ENCODE data around the gene EP400. TPM values are rescaled to one million over a fixed set of nuclear protein-coding genes. Genes with fewer than 3 reads are reported as not detected.

Gene EP400
- total RNA-seq, 1 donor, result 14.5 TPM

- Histone ChIP-seq H3K79me2 (ENCODE audit: insufficient read depth, low read length) (peaks cover 8% of the 10 kb centered on the region), H2AFZ (ENCODE audit: low read length) (no peak overlapping the region), H3K9me3 (ENCODE audit: low read depth, low read length) (no peaks in the 10 kb centered on the region), H4K20me1 (ENCODE audit: insufficient read depth, low read length) (peaks cover 4% of the 10 kb centered on the region), H3K27ac (ENCODE audit: low read depth, low read length) (no peak overlapping the region), H3K27me3 (ENCODE audit: insufficient read depth, low read length) (no peaks in the 10 kb centered on the region), H3K4me2 (ENCODE audit: insufficient read depth, low read length) (no peak overlapping the region), H3K36me3 (ENCODE audit: insufficient read depth, low read length) (peaks cover 69% of the 10 kb centered on the region), H3K4me3 (ENCODE audit: insufficient read depth, low read length) (no peak overlapping the region), H3K4me1 (ENCODE audit: insufficient read depth, low read length) (no peaks in the 10 kb centered on the region)
- TF ChIP-seq, protein P1, sequence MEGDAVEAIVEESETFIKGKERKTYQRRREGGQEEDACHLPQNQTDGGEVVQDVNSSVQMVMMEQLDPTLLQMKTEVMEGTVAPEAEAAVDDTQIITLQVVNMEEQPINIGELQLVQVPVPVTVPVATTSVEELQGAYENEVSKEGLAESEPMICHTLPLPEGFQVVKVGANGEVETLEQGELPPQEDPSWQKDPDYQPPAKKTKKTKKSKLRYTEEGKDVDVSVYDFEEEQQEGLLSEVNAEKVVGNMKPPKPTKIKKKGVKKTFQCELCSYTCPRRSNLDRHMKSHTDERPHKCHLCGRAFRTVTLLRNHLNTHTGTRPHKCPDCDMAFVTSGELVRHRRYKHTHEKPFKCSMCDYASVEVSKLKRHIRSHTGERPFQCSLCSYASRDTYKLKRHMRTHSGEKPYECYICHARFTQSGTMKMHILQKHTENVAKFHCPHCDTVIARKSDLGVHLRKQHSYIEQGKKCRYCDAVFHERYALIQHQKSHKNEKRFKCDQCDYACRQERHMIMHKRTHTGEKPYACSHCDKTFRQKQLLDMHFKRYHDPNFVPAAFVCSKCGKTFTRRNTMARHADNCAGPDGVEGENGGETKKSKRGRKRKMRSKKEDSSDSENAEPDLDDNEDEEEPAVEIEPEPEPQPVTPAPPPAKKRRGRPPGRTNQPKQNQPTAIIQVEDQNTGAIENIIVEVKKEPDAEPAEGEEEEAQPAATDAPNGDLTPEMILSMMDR (IDR thresholded peaks at IDR 0.05; ENCODE audit: extremely low read depth, low read depth, low read length), result no peak
- DNase-seq (ENCODE audit: insufficient read length, low spot score, missing footprints), result no peak
Observed at GRCh38 chr12:132036063-132036683, 86.4 kb downstream of the EP400 start.

GRCh38 chr12:132040906-132041606 lies 91.3 kb downstream of the EP400 start:
- Histone ChIP-seq H3K27me3 (ENCODE audit: insufficient read depth, low read length) (no peaks in the 10 kb centered on the region), H4K20me1 (ENCODE audit: insufficient read depth, low read length) (peaks cover 19% of the 10 kb centered on the region), H3K4me2 (ENCODE audit: insufficient read depth, low read length) (no peak overlapping the region), H2AFZ (ENCODE audit: low read length) (no peak overlapping the region), H3K9me3 (ENCODE audit: low read depth, low read length) (no peaks in the 10 kb centered on the region), H3K4me3 (ENCODE audit: insufficient read depth, low read length) (no peak overlapping the region), H3K4me1 (ENCODE audit: insufficient read depth, low read length) (peaks cover 1% of the 10 kb centered on the region), H3K36me3 (ENCODE audit: insufficient read depth, low read length) (peaks cover 70% of the 10 kb centered on the region), H3K27ac (ENCODE audit: low read depth, low read length) (no peak overlapping the region), H3K79me2 (ENCODE audit: insufficient read depth, low read length) (peaks cover 25% of the 10 kb centered on the region)
- TF ChIP-seq, protein P1 (IDR thresholded peaks at IDR 0.05; ENCODE audit: extremely low read depth, low read depth, low read length), result no peak
- DNase-seq (ENCODE audit: insufficient read length, low spot score, missing footprints), result peak; percentile 35

DNA sequence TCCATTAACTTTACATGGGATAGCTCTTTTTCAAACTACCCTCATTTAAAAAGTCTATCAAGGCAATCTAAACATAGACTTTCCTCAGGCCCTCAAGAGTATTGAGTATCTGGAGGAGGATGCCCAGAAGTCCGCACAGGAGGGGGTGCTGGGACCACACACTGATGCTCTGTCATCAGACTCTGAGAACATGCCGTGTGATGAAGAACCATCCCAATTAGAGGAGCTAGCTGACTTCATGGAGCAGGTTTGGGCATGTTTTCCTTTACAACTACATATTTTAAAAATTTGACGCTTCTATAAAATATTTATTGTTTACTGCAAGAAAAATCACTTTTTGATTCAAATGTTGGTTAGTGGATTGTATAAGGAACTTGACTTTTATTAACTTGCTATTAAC lies 93.5 kb downstream of the EP400 start:
- Histone ChIP-seq H3K4me3 (ENCODE audit: insufficient read depth, low read length) (no peak overlapping the region), H3K9me3 (ENCODE audit: low read depth, low read length) (no peaks in the 10 kb centered on the region), H3K27me3 (ENCODE audit: insufficient read depth, low read length) (no peaks in the 10 kb centered on the region), H3K4me1 (ENCODE audit: insufficient read depth, low read length) (peaks cover 5% of the 10 kb centered on the region), H4K20me1 (ENCODE audit: insufficient read depth, low read length) (peaks cover 22% of the 10 kb centered on the region), H3K79me2 (ENCODE audit: insufficient read depth, low read length) (peaks cover 23% of the 10 kb centered on the region), H3K36me3 (ENCODE audit: insufficient read depth, low read length) (peaks cover 62% of the 10 kb centered on the region), H2AFZ (ENCODE audit: low read length) (no peak overlapping the region), H3K4me2 (ENCODE audit: insufficient read depth, low read length) (no peak overlapping the region), H3K27ac (ENCODE audit: low read depth, low read length) (no peak overlapping the region)
- TF ChIP-seq, protein P1 (IDR thresholded peaks at IDR 0.05; ENCODE audit: extremely low read depth, low read depth, low read length), result no peak
- no peak for DNase-seq (ENCODE audit: insufficient read length, low spot score, missing footprints)

DNA sequence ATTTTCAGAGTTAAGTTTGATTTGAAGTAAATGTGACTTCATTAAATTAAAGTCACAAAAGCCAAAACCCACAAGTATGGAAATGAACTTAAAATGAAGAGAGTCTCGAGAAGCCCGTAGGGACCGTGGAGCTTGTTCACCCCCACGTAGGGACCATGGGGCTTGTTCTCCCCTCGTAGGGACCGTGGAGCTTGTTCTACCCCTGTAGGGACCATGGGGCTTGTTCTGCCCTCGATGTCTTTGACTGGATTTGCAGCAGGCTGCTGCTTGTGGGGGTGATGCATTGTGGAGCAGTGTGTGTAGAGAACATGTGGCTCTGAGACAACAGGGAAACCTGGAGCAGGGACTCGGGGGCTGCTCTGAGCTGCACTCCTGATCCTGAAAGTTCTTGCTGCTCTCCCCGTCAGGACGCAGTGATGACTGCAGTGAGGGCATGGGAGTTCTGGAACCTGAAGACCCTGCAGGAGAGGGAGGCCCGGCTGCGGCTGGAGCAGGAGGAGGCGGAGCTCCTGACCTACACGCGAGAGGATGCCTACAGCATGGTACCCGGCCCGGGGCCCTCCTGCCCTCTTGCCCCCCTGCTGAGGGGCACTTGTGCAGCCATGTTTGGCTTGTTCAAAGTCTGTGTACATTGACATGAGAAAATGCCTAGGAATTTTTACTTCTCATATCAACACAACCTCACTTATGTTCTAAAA lies 94.2 kb downstream of the EP400 start:
- Histone ChIP-seq H3K36me3 (ENCODE audit: insufficient read depth, low read length) (peaks cover 58% of the 10 kb centered on the region), H3K4me1 (ENCODE audit: insufficient read depth, low read length) (peaks cover 5% of the 10 kb centered on the region), H3K4me3 (ENCODE audit: insufficient read depth, low read length) (no peak overlapping the region), H4K20me1 (ENCODE audit: insufficient read depth, low read length) (peaks cover 22% of the 10 kb centered on the region), H3K79me2 (ENCODE audit: insufficient read depth, low read length) (peaks cover 25% of the 10 kb centered on the region), H3K27ac (ENCODE audit: low read depth, low read length) (no peak overlapping the region), H3K27me3 (ENCODE audit: insufficient read depth, low read length) (no peaks in the 10 kb centered on the region), H3K9me3 (ENCODE audit: low read depth, low read length) (no peaks in the 10 kb centered on the region), H3K4me2 (ENCODE audit: insufficient read depth, low read length) (no peak overlapping the region), H2AFZ (ENCODE audit: low read length) (no peak overlapping the region)
- no peak for DNase-seq (ENCODE audit: insufficient read length, low spot score, missing footprints)
- TF ChIP-seq, protein P1 (IDR thresholded peaks at IDR 0.05; ENCODE audit: extremely low read depth, low read depth, low read length), result no peak
